ENCODE measurements around the gene CAPN9. TPM values are rescaled to one million over a fixed set of nuclear protein-coding genes. Genes with fewer than 3 reads are reported as not detected.

Gene CAPN9
- total RNA-seq, 2 donors from 2014 or later = not detected

- Mint-ChIP-seq H3K9me3 (peaks cover 7 to 9% of the 10 kb centered on the region in 2 donors), H3K4me1 (ENCODE audit: low read depth) (no peaks in the 10 kb centered on the region), H3K27me3 (ENCODE audit: low read depth) (no peaks in the 10 kb centered on the region), H3K4me3 (no peak overlapping the region), H3K27ac (no peak overlapping the region), H3K36me3 (ENCODE audit: insufficient read depth in 2 of 2) (peaks cover 5 to 6% of the 10 kb centered on the region in 2 donors)
- DNase-seq (no peak), ATAC-seq (replicated peaks in 1 of 2) (no peak)
Measured at GRCh38 chr1:230808281-230808872, 61.2 kb downstream of the CAPN9 start.

DNA sequence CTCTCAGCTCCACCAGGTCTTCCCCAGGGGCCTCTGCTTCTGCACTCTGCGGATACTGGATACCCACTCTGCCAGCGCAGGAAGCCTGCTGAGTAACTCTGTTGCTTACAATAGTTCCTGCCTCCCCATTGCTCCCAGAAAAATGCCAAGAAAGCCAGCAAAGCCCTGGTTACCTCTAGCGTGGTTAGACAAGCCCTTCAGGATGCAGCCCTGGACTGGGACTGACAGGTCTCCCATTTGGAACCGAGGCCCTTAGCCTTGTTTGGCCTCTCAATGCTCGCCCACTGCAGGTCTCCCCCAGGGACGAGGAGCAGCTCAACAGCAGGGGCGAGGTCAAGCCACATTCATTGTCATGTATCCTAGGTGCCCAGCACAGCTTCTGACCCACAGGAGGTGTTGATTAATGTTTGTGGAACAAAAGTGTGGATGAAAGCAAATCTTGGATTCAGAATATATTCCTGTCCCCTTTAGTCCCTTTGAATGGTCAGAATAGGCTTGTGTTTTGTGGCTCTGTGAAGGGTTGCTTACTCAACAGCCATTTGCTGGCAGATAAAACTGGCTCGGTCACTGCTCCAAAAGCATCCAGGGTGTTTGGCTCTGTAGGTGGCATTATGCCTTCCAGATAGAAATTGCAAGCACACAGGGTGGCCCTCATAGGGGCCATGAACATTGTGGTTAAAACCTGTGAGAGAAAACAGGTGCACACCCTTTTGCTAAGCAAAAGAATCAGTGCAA is 62.2 kb downstream of the CAPN9 start:
- peaks cover 9 to 10% of the 10 kb centered on the region in 2 donors for H3K9me3 Mint-ChIP-seq
- H3K4me1 Mint-ChIP-seq (ENCODE audit: low read depth) = no peaks in the 10 kb centered on the region
- H3K4me3 Mint-ChIP-seq = no peak overlapping the region
- H3K27me3 Mint-ChIP-seq (ENCODE audit: low read depth) = no peaks in the 10 kb centered on the region
- no peak for ATAC-seq (replicated peaks in 1 of 2)
- H3K36me3 Mint-ChIP-seq (ENCODE audit: insufficient read depth in 2 of 2) = peaks cover 5 to 6% of the 10 kb centered on the region in 2 donors
- DNase-seq = no peak
- no peak overlapping the region for H3K27ac Mint-ChIP-seq

DNA sequence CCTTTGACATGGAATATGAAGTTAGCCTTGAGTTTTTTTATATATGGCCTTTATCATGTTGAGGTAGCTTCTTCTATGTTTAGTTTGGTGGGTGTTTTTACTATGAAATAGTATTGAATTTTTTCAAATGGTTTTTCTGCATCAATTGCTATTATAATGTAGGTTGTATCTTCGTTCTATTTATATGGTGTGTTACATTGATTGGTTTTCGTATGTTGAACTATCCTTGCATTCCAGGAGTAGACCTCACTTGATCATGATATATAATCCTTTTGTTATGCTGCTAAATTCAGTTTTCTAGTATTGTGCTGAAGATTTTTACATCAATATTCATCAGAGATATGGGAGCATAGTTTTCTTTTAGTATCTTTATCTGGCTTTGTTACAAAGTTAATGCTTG is 65.4 kb downstream of the CAPN9 start:
- Mint-ChIP-seq H3K27me3 (ENCODE audit: low read depth) (peaks cover 17% of the 10 kb centered on the region), H3K4me3 (no peak overlapping the region), H3K9me3 (peaks cover 8 to 9% of the 10 kb centered on the region in 2 donors), H3K4me1 (ENCODE audit: low read depth) (no peaks in the 10 kb centered on the region), H3K36me3 (ENCODE audit: insufficient read depth in 2 of 2) (peaks cover 3 to 6% of the 10 kb centered on the region in 2 donors), H3K27ac (no peak overlapping the region)
- DNase-seq (no peak), ATAC-seq (replicated peaks in 1 of 2) (no peak)

- Mint-ChIP-seq H3K27me3 (ENCODE audit: low read depth) (peaks cover 18% of the 10 kb centered on the region), H3K36me3 (ENCODE audit: insufficient read depth in 2 of 2) (peaks cover 3 to 6% of the 10 kb centered on the region in 2 donors), H3K4me3 (no peak overlapping the region), H3K4me1 (ENCODE audit: low read depth) (no peaks in the 10 kb centered on the region), H3K27ac (no peak overlapping the region), H3K9me3 (peaks cover 8 to 9% of the 10 kb centered on the region in 2 donors)
- ATAC-seq (replicated peaks in 1 of 2) (no peak), DNase-seq (no peak)
Measured at GRCh38 chr1:230814949-230815692, 67.9 kb downstream of the CAPN9 start.

DNA sequence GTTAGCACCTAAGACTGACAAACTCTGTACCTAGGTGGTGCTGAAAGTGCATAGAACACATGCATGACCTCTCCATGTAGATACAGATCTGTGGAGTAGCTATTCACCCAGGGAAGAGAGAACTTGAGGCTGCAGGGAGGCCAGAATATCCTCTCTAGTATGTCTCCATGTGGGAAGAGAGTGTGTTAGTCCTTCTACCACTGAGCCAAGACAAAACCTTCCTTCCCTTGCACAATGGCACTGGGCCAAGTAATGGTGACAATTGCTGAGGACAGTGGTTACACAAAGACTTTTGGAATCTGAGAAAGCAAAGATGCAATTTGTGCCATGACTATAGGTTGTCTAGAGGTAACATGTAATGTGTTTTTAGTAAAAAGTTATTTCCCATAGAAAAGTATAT is 68.8 kb downstream of the CAPN9 start:
- no peak for DNase-seq
- no peak for ATAC-seq (replicated peaks in 1 of 2)
- Mint-ChIP-seq H3K9me3 (peaks cover 8 to 9% of the 10 kb centered on the region in 2 donors), H3K27ac (no peak overlapping the region), H3K4me3 (no peak overlapping the region), H3K27me3 (ENCODE audit: low read depth) (peaks cover 23% of the 10 kb centered on the region), H3K4me1 (ENCODE audit: low read depth) (no peaks in the 10 kb centered on the region), H3K36me3 (ENCODE audit: insufficient read depth in 2 of 2) (peaks cover 3 to 6% of the 10 kb centered on the region in 2 donors)

DNA sequence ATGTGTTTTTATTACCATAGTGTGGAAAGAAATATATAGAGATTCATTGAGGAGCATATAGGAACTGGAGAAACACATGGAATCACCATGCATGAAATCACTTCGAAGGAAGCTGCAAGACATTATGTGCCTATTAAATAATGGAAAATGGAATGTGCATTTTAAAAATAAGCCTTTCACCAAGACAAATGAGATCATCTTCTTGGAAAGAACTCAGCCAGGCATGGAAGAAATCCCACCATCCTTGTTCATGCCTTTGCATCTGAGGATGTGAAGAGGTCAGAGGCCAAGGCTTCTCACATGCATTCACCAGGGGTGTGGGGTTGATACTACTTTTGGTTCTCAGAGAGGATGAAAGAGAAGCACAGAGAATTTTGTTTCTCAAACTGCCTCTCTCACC is 71.2 kb downstream of the CAPN9 start:
- peaks cover 28% of the 10 kb centered on the region for H3K27me3 Mint-ChIP-seq (ENCODE audit: low read depth)
- H3K9me3 Mint-ChIP-seq = peaks cover 3 to 4% of the 10 kb centered on the region in 2 donors
- H3K27ac Mint-ChIP-seq = no peak overlapping the region

GRCh38 chr1:230818901-230819300 is 71.7 kb downstream of the CAPN9 start:
- peaks cover 0 to 1% of the 10 kb centered on the region in 2 donors for H3K36me3 Mint-ChIP-seq (ENCODE audit: insufficient read depth in 2 of 2)
- peaks cover 1 to 3% of the 10 kb centered on the region in 2 donors for H3K9me3 Mint-ChIP-seq
- no peak overlapping the region for H3K4me3 Mint-ChIP-seq
- no peak for ATAC-seq (replicated peaks in 1 of 2)
- no peak for DNase-seq
- peaks cover 28% of the 10 kb centered on the region for H3K27me3 Mint-ChIP-seq (ENCODE audit: low read depth)
- no peaks in the 10 kb centered on the region for H3K4me1 Mint-ChIP-seq (ENCODE audit: low read depth)
- no peak overlapping the region for H3K27ac Mint-ChIP-seq

More for the DNA sequence above, 71.2 kb downstream of the CAPN9 start:
- peaks cover 0 to 1% of the 10 kb centered on the region in 2 donors for H3K36me3 Mint-ChIP-seq (ENCODE audit: insufficient read depth in 2 of 2)
- no peaks in the 10 kb centered on the region for H3K4me1 Mint-ChIP-seq (ENCODE audit: low read depth)
- no peak overlapping the region for H3K4me3 Mint-ChIP-seq
- ATAC-seq (replicated peaks in 1 of 2) (no peak), DNase-seq (no peak)

- no peaks in the 10 kb centered on the region for H3K9me3 Mint-ChIP-seq
- H3K27me3 Mint-ChIP-seq (ENCODE audit: low read depth) = peaks cover 28% of the 10 kb centered on the region
- no peak overlapping the region for H3K4me3 Mint-ChIP-seq
- H3K36me3 Mint-ChIP-seq (ENCODE audit: insufficient read depth in 2 of 2) = no peaks in the 10 kb centered on the region
- no peaks in the 10 kb centered on the region for H3K4me1 Mint-ChIP-seq (ENCODE audit: low read depth)
- ATAC-seq (replicated peaks in 1 of 2) (no peak), DNase-seq (no peak)
- no peak overlapping the region for H3K27ac Mint-ChIP-seq
Measured at GRCh38 chr1:230819976-230820375, 72.8 kb downstream of the CAPN9 start.

DNA sequence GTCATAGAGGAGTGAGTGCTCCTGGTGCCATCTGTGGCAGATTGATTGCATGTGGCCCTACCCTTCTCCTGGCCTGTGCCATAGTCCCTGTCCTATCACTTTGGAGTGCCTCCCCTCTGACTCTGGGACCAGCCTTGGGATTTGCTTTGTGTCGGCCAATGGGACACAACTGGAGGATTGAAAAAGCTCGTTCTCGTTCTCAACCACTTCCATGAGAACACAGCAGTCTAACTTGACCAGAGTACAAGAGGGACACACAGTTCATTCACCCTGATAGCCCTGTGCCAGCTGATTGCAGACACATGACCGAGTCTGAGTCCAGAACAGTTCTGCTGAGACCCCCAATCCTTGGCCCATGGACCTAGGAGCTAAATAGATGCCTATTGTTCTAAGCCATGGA is 73.4 kb downstream of the CAPN9 start:
- Mint-ChIP-seq H3K9me3 (no peaks in the 10 kb centered on the region), H3K4me1 (ENCODE audit: low read depth) (no peaks in the 10 kb centered on the region), H3K27me3 (ENCODE audit: low read depth) (peaks cover 26% of the 10 kb centered on the region), H3K36me3 (ENCODE audit: insufficient read depth in 2 of 2) (no peaks in the 10 kb centered on the region), H3K4me3 (no peak overlapping the region), H3K27ac (no peak overlapping the region)
- no peak for ATAC-seq (replicated peaks in 1 of 2)
- no peak for DNase-seq

DNA sequence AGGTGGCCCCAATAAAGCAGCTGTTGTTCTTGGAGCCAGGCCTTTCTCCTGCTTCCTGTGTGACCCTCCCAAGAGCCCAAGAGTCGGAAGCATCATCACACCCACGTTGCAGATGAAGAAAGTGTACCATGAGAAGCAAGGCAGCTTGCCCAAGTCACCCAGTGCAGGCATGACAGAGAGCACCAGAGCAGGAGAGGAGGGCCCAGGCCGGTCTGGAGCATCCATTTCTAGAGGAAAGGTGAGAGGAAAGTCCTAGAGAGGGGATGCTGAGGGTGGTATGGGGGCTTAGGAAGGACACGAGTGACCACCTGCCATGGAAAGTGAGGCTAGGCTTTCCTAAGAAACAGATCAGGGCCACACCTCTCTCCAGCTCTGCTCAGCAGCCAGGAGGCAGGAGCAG is 74.2 kb downstream of the CAPN9 start:
- H3K4me1 Mint-ChIP-seq (ENCODE audit: low read depth) = no peaks in the 10 kb centered on the region
- no peak for DNase-seq
- H3K27ac Mint-ChIP-seq = no peak overlapping the region
- no peaks in the 10 kb centered on the region for H3K36me3 Mint-ChIP-seq (ENCODE audit: insufficient read depth in 2 of 2)
- no peak for ATAC-seq (replicated peaks in 1 of 2)
- H3K9me3 Mint-ChIP-seq = no peaks in the 10 kb centered on the region
- H3K27me3 Mint-ChIP-seq (ENCODE audit: low read depth) = peaks cover 29% of the 10 kb centered on the region
- no peak overlapping the region for H3K4me3 Mint-ChIP-seq

DNA sequence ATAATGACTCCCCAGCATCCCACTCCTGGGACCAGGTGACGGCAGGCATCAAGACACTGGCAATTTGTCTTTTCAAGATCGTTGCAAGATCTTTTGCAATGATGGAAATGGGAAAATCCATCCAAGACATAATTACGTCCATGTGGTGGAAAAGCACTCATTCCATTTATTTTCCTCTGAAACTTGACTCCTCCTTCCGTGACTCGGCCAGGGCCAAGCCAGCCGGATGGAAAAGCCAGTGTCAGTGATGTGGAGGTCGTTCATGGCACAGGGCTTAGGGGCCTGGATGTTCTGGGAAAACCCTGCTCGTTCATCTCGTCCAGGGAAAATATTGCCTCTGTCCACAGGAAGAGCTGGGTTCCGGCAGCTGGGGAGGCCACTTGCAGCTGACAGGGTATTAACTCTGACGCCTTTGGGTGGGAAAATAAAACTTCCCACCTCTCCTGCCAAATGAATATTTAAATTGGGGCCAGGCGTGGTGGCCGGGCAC is 74.9 kb downstream of the CAPN9 start:
- no peaks in the 10 kb centered on the region for H3K36me3 Mint-ChIP-seq (ENCODE audit: insufficient read depth in 2 of 2)
- no peak overlapping the region for H3K4me3 Mint-ChIP-seq
- DNase-seq (no peak), ATAC-seq (replicated peaks in 1 of 2) (no peak)
- peaks cover 22% of the 10 kb centered on the region for H3K27me3 Mint-ChIP-seq (ENCODE audit: low read depth)
- H3K4me1 Mint-ChIP-seq (ENCODE audit: low read depth) = no peaks in the 10 kb centered on the region
- H3K27ac Mint-ChIP-seq = no peak overlapping the region
- no peaks in the 10 kb centered on the region for H3K9me3 Mint-ChIP-seq

DNA sequence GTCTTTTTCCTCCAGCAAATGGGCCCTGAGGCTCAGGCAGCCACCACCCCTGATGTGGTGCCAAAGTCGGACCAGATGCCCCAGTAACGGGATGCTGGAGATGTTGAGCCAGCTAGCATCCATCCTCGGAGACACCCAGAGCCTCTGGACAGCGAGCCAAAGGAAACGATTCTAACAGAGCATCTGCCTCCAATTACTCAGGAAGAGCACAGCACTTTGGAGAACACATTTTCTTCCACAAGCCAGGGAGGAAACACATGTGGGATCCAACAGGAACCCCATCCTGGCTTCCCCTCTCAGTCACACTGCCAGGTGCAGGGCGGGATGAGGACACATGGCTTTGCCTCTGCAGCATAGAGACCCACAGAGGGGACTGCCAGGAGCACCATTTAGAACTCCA is 76.2 kb downstream of the CAPN9 start:
- Mint-ChIP-seq H3K27me3 (ENCODE audit: low read depth) (peaks cover 17% of the 10 kb centered on the region), H3K27ac (no peak overlapping the region), H3K36me3 (ENCODE audit: insufficient read depth in 2 of 2) (no peaks in the 10 kb centered on the region), H3K4me3 (no peak overlapping the region), H3K4me1 (ENCODE audit: low read depth) (no peaks in the 10 kb centered on the region), H3K9me3 (no peaks in the 10 kb centered on the region)
- DNase-seq = no peak
- ATAC-seq (replicated peaks in 1 of 2) = no peak

DNA sequence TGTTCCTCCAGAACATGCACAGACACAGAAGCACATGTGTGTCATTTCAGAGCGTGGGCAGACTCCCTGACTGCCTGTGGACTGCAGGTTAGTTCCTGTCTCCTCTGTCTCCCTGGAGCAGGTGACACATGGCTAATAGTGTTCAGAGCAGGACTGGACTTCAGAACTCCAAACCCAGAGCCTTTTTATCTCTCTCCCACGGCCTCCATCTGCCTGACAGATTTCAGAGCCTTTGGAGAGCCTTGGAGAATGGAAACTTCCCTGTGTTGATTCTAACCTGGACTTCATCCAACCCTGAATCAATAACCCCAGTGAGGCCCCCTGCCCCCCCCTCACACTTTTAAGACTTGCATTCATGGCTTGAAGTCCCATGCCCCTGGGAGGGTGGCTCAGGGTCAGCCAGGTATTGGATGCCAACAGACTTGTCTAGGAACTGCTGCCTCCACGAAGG is 76.8 kb downstream of the CAPN9 start:
- DNase-seq = no peak
- Mint-ChIP-seq H3K36me3 (ENCODE audit: insufficient read depth in 2 of 2) (no peaks in the 10 kb centered on the region), H3K4me3 (no peak overlapping the region), H3K27ac (no peak overlapping the region), H3K9me3 (no peaks in the 10 kb centered on the region), H3K27me3 (ENCODE audit: low read depth) (peaks cover 17% of the 10 kb centered on the region), H3K4me1 (ENCODE audit: low read depth) (no peaks in the 10 kb centered on the region)
- no peak for ATAC-seq (replicated peaks in 1 of 2)

Measured in activated T-cell treated with anti-CD3 and anti-CD28 coated beads, Interleukin-2, amount 50 U/mL, for 72 hours (primary cell).